Body of pancreas (tissue), 4 donors: ENCODE results near the gene TTLL11.

Experiments
- POLR2A ChIP-seq, 3 donors: fragments of 450-650 bp; IDR thresholded peaks; one replicate each; pipeline ENCODE4 v1.6.1; 2016; ENCODE audit warnings: antibody characterized with exemption in 3 of 3, mild to moderate bottlenecking in 2 of 3
- TF ChIP-seq, protein P1 (sequence below), 7 experiments: fragments of 450-650 bp in 4 of 7; fragments of 200-600 bp in 3 of 7; sonication (generic) in 3 of 7; IDR thresholded peaks; one replicate each; pipeline ENCODE4 v1.5.1; 2016 to 2019; ENCODE audit warnings: antibody characterized with exemption in 7 of 7

DNA sequence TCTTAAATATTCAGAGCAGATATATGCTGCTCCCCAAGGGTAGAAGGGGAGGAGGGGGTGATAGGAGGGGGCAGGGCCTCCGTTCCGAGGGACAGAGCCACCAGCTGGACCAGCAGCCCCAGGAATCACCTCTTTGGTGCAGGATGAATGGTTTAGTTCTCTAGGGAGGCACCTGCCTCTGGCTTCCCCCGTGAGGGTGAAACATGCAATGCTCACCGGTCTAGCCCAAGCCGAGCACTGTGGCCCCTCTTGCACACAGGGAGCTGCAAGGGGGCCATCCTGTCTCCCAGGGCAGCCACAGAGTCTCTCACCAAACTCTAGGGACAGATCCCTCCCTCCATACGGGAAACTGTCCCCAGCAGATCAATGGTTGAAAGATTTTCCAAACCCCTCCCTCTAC is 278.0 kb downstream of the TTLL11 start:
- TF ChIP-seq, protein P1, sequence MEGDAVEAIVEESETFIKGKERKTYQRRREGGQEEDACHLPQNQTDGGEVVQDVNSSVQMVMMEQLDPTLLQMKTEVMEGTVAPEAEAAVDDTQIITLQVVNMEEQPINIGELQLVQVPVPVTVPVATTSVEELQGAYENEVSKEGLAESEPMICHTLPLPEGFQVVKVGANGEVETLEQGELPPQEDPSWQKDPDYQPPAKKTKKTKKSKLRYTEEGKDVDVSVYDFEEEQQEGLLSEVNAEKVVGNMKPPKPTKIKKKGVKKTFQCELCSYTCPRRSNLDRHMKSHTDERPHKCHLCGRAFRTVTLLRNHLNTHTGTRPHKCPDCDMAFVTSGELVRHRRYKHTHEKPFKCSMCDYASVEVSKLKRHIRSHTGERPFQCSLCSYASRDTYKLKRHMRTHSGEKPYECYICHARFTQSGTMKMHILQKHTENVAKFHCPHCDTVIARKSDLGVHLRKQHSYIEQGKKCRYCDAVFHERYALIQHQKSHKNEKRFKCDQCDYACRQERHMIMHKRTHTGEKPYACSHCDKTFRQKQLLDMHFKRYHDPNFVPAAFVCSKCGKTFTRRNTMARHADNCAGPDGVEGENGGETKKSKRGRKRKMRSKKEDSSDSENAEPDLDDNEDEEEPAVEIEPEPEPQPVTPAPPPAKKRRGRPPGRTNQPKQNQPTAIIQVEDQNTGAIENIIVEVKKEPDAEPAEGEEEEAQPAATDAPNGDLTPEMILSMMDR (IDR thresholded peaks at IDR 0.05): no peak
- no peak for TF ChIP-seq POLR2A (IDR thresholded peaks at IDR 0.05)
